Natural killer cell (primary cell): ENCODE results near the gene EXD3. TPM values are rescaled to one million over a fixed set of nuclear protein-coding genes. Genes with fewer than 3 reads are reported as not detected.
A peak's percentile ranks its signal among the peaks of the same experiment; 100 is the strongest.

Experiments
- ATAC-seq, 3 donors: fragments of 150-1000 bp in 2 of 3; fragments of 200-7000 bp in 1 of 3; cut with Tn5 transposase; 1 replicate in 1 of 3; 2 replicates in 2 of 3; pipeline ENCODE4 v1.10.0; 2021; ENCODE audit warnings: mild to moderate bottlenecking in 2 of 3, moderate library complexity in 2 of 3
- DNase-seq, 2 donors: peaks; one replicate each; pipeline versions ENCODE4 v3.0.0 to v3.0.0-alpha.2; 2013 to 2021; ENCODE audit warnings: mixed read lengths in 1 of 2
- H3K27ac ChIP-seq: one replicate; pipeline ENCODE4 v1.5.1; 2013; ENCODE audit warnings: mild to moderate bottlenecking, low read length
- H3K27me3 ChIP-seq: one replicate; pipeline ENCODE4 v1.6.1; 2013; ENCODE audit warnings: low read length; ENCODE audit not compliant: control insufficient read depth, insufficient read depth
- H3K36me3 ChIP-seq: one replicate; pipeline ENCODE4 v1.6.1; 2013; ENCODE audit warnings: low read length; ENCODE audit not compliant: control insufficient read depth, insufficient read depth
- H3K4me1 ChIP-seq: one replicate; pipeline ENCODE4 v1.6.1; 2013; ENCODE audit warnings: low read length; ENCODE audit not compliant: control insufficient read depth, insufficient read depth
- H3K4me3 ChIP-seq: one replicate; pipeline ENCODE4 v1.5.1; 2013; ENCODE audit warnings: low read length
- H3K9me3 ChIP-seq: one replicate; pipeline ENCODE4 v1.6.1; 2013; ENCODE audit warnings: low read length; ENCODE audit not compliant: control insufficient read depth, insufficient read depth
- H3K27ac Mint-ChIP-seq, 2 donors: one replicate each; pipeline ENCODE4 v1.8.0; 2022; ENCODE audit warnings: mild to moderate bottlenecking in 2 of 2, mixed read lengths in 2 of 2, moderate library complexity in 1 of 2
- H3K27me3 Mint-ChIP-seq, 2 donors: one replicate each; pipeline ENCODE4 v1.8.0; 2022; ENCODE audit warnings: low read depth in 2 of 2, mixed read lengths in 2 of 2
- H3K36me3 Mint-ChIP-seq: one replicate; pipeline ENCODE4 v1.8.0; 2022; ENCODE audit warnings: mixed read lengths
- H3K4me1 Mint-ChIP-seq, 2 donors: one replicate each; pipeline ENCODE4 v1.8.0; 2022; ENCODE audit warnings: mixed read lengths in 2 of 2
- H3K4me3 Mint-ChIP-seq: one replicate; pipeline ENCODE4 v1.8.0; 2022; ENCODE audit warnings: mild to moderate bottlenecking, moderate library complexity, mixed read lengths
- H3K9me3 Mint-ChIP-seq, 2 donors: one replicate each; pipeline ENCODE4 v1.8.0; 2022; ENCODE audit warnings: mixed read lengths in 2 of 2
- CTCF ChIP-seq: fragments of 200-600 bp; IDR thresholded peaks from one replicate; pipeline ENCODE4 v1.8.0; 2022; ENCODE audit warnings: antibody characterized with exemption
- WGBS: methylation state at CpG from one replicate; pipeline ENCODE4 v1.1.7; 2013; ENCODE audit warnings: missing lambda C conversion rate; ENCODE audit not compliant: insufficient coverage; 5-methylcytosine and 5-hydroxymethylcytosine counted together
- intact Hi-C: fragments of 100-400 bp; cut with micrococcal nuclease; formaldehyde crosslinking; loops from one replicate; pipeline ENCODE4 v1.14.2; 2022
- total RNA-seq, 4 donors: library from RNA; stranded (reverse); fragments of 120-200 nt in 1 of 4; gene quantifications; one replicate each; pipeline versions ENCODE4 v1.2.3 to v1.2.4, GENCODE V29; 2013 to 2022

Gene EXD3
- total RNA-seq, 3 donors from 2014 or later (not counting 1 experiment from before 2014, with no cell fraction given) = 28.0 to 35.3 (median 29.6) TPM

GRCh38 chr9:137302449-137303150 is 120.4 kb downstream of the EXD3 start:
- Mint-ChIP-seq H3K36me3 (no peaks in the 10 kb centered on the region), H3K4me1 (peaks cover 0 to 26% of the 10 kb centered on the region in 2 donors), H3K27me3 (no peaks in the 10 kb centered on the region), H3K27ac (peak overlapping the region in 1 of 2 donors; percentile 44), H3K4me3 (no peak overlapping the region), H3K9me3 (no peaks in the 10 kb centered on the region)
- peak; percentile 59 for TF ChIP-seq CTCF
- Histone ChIP-seq H3K4me1 (peaks cover 54% of the 10 kb centered on the region), H3K4me3 (peak overlapping the region; percentile 12), H3K36me3 (no peaks in the 10 kb centered on the region), H3K27ac (no peak overlapping the region), H3K9me3 (no peaks in the 10 kb centered on the region), H3K27me3 (peaks cover 16% of the 10 kb centered on the region)
- 8% methylated on average over 78 of the region's 78 CpGs for WGBS
- no peak for DNase-seq
- intact Hi-C loops = no loop called here
- ATAC-seq = peak; percentile 57 to 62 (median 60)

GRCh38 chr9:137302118-137302448 is 120.9 kb downstream of the EXD3 start, which contains the start of gene NRARP:
TSS of gene NRARP (minus strand) at chr9:137302271. CDS start at chr9:137301928, 343 bp downstream.
- H3K27me3 ChIP-seq = peaks cover 20% of the 10 kb centered on the region
- no peaks in the 10 kb centered on the region for H3K36me3 ChIP-seq
- H3K9me3 ChIP-seq = no peaks in the 10 kb centered on the region
- Mint-ChIP-seq H3K4me3 (peak within 1 kb of the TSS; percentile 85), H3K9me3 (no peaks in the 10 kb centered on the region), H3K27me3 (peaks cover 0 to 1% of the 10 kb centered on the region in 2 donors), H3K36me3 (no peaks in the 10 kb centered on the region), H3K4me1 (peaks cover 0 to 25% of the 10 kb centered on the region in 2 donors), H3K27ac (peak within 1 kb of the TSS in 1 of 2 donors; percentile 44)
- peaks cover 49% of the 10 kb centered on the region for H3K4me1 ChIP-seq
- ATAC-seq (peak; percentile 86 to 94 (median 89)), DNase-seq (peak; percentile 93 to 94)
- no peak within 1 kb of the TSS for H3K27ac ChIP-seq
- no peak for TF ChIP-seq CTCF
- under 1% methylated on average over 60 of the region's 60 CpGs for WGBS
- H3K4me3 ChIP-seq = peak within 1 kb of the TSS; percentile 31
- intact Hi-C loops = no loop called here

- ATAC-seq (peak in 2 of 3 donors; percentile 9), DNase-seq (peak in 1 of 2 donors; percentile 55)
- Histone ChIP-seq H3K9me3 (no peaks in the 10 kb centered on the region), H3K4me3 (peak overlapping the region; percentile 31), H3K27ac (no peak overlapping the region), H3K27me3 (peaks cover 26% of the 10 kb centered on the region), H3K36me3 (no peaks in the 10 kb centered on the region), H3K4me1 (peaks cover 45% of the 10 kb centered on the region)
- Mint-ChIP-seq H3K9me3 (no peaks in the 10 kb centered on the region), H3K4me1 (peaks cover 0 to 32% of the 10 kb centered on the region in 2 donors), H3K4me3 (peak overlapping the region; percentile 85), H3K27me3 (peaks cover 5 to 9% of the 10 kb centered on the region in 2 donors), H3K27ac (peak overlapping the region in 1 of 2 donors; percentile 40), H3K36me3 (no peaks in the 10 kb centered on the region)
- intact Hi-C loops = no loop called here
- under 1% methylated on average over 115 of the region's 115 CpGs for WGBS
- TF ChIP-seq CTCF = no peak
These were observed 121.6 kb downstream of the EXD3 start for GRCh38 chr9:137301081-137301947.
